HG03469 (cell line): ENCODE data around the gene RPL22.

ENCODE experiments used
- ATAC-seq: cut with Tn5 transposase; IDR thresholded peaks from one replicate; pipeline ENCODE4 v1.9.1; 2021; ENCODE audit warnings: mild to moderate bottlenecking, moderate library complexity, moderate number of reproducible peaks; ENCODE audit not compliant: unreplicated experiment

Gene RPL22

GRCh38 chr1:6175411-6175828 lies 24.0 kb downstream of the RPL22 start:
- ATAC-seq, result no peak

- ATAC-seq, result no peak
Measured at GRCh38 chr1:6174621-6175410, 24.6 kb downstream of the RPL22 start.

- ATAC-seq, result no peak
Measured at GRCh38 chr1:6172549-6172948, 26.8 kb downstream of the RPL22 start.

GRCh38 chr1:6171548-6172124 lies 27.8 kb downstream of the RPL22 start:
- no peak for ATAC-seq

GRCh38 chr1:6170742-6171201 lies 28.6 kb downstream of the RPL22 start:
- ATAC-seq, result no peak

GRCh38 chr1:6170116-6170741 lies 29.2 kb downstream of the RPL22 start:
- ATAC-seq, result no peak

GRCh38 chr1:6168947-6169586 lies 30.3 kb downstream of the RPL22 start:
- no peak for ATAC-seq

GRCh38 chr1:6167391-6168303 lies 31.7 kb downstream of the RPL22 start:
- no peak for ATAC-seq

GRCh38 chr1:6166655-6167390 lies 32.6 kb downstream of the RPL22 start:
- ATAC-seq, result no peak

GRCh38 chr1:6166221-6166620 lies 33.2 kb downstream of the RPL22 start:
- no peak for ATAC-seq

GRCh38 chr1:6165441-6165985 lies 33.9 kb downstream of the RPL22 start:
- no peak for ATAC-seq

- ATAC-seq, result no peak
Measured at GRCh38 chr1:6165027-6165426, 34.4 kb downstream of the RPL22 start.

- ATAC-seq, result no peak
Measured at GRCh38 chr1:6163973-6164617, 35.3 kb downstream of the RPL22 start.

GRCh38 chr1:6163191-6163972 lies 36.0 kb downstream of the RPL22 start:
- no peak for ATAC-seq

GRCh38 chr1:6162773-6163172 lies 36.6 kb downstream of the RPL22 start:
- no peak for ATAC-seq

- no peak for ATAC-seq
Measured at GRCh38 chr1:6162341-6162740, 37.1 kb downstream of the RPL22 start.

GRCh38 chr1:6158181-6158580 lies 41.2 kb downstream of the RPL22 start:
- ATAC-seq, result no peak

GRCh38 chr1:6157528-6158174 lies 41.7 kb downstream of the RPL22 start:
- no peak for ATAC-seq
